Ovary (tissue), 9 donors: ENCODE measurements around the gene ANK3. TPM values are rescaled to one million over a fixed set of nuclear protein-coding genes. Genes with fewer than 3 reads are reported as not detected.

Experiments used
- DNase-seq, 5 donors: peaks; one replicate each; pipeline ENCODE4 v3.0.0-alpha.2; 2019 to 2020
- H3K27ac ChIP-seq, 2 donors: fragments of 200-600 bp; one replicate each; pipeline versions ENCODE4 v1.5.1 to v1.8.0; 2019 to 2022
- H3K27me3 ChIP-seq: fragments of 200-600 bp; one replicate; pipeline ENCODE4 v1.8.0; 2022
- H3K36me3 ChIP-seq: fragments of 200-600 bp; sonication (generic); one replicate; pipeline ENCODE4 v1.5.1; 2019
- H3K4me1 ChIP-seq: one replicate; pipeline ENCODE4 v1.8.1; 2013; ENCODE audit warnings: mild to moderate bottlenecking, moderate library complexity; ENCODE audit not compliant: insufficient read depth
- H3K4me3 ChIP-seq: fragments of 200-600 bp; sonication (generic); one replicate; pipeline ENCODE4 v1.5.1; 2017
- H3K9me3 ChIP-seq, 2 donors: fragments of 200-600 bp in 1 of 2; sonication (generic) in 1 of 2; one replicate each; pipeline versions ENCODE4 v1.5.1 to v1.8.1; 2013 to 2019; ENCODE audit warnings: mild to moderate bottlenecking in 1 of 2, moderate library complexity in 1 of 2
- EP300 ChIP-seq: sonication (generic); formaldehyde crosslinking; IDR thresholded peaks from one replicate; pipeline ENCODE4 v1.6.1; 2017; ENCODE audit warnings: antibody characterized with exemption
- POLR2A ChIP-seq: fragments of 450-650 bp; IDR thresholded peaks from one replicate; pipeline ENCODE4 v1.6.1; 2017; ENCODE audit warnings: antibody characterized with exemption, mild to moderate bottlenecking, moderate library complexity
- WGBS, 3 donors: extraction: QIAGEN DNeasy Blood & Tissue Kit in 1 of 3; methylation state at CpG; one replicate each; pipeline versions ENCODE4 v1.1.5 to v1.1.7; 2013 to 2017; 5-methylcytosine and 5-hydroxymethylcytosine counted together
- intact Hi-C, 4 donors: fragments of 100-400 bp; cut with DNase I; formaldehyde crosslinking; loops; one replicate each; pipeline versions ENCODE4 v1.11.0 to v1.15.1; 2022 to 2023
- polyA plus RNA-seq, 2 donors: library from polyadenylated mRNA; stranded (reverse); fragments of 200-250 nt in 1 of 2; fragments of 350-450 nt in 1 of 2; fragmentation: Illumina TruSeq in 1 of 2; extraction: RNeasy Lipid Tissue Mini Kit (QIAGEN cat#74804) in 1 of 2; gene quantifications; one replicate each; pipeline ENCODE4 v1.2.3, GENCODE V29; 2013 to 2014
- total RNA-seq, 7 donors: library from RNA; depleted of rRNA in 2 of 7; stranded (reverse); fragments of >200 nt in 2 of 7; fragmentation: NEBNext Ultra II Directional in 3 of 7; extraction: Animal tissue kit (Norgen Biotek cat#: 25700) in 3 of 7; gene quantifications; one replicate each; pipeline versions ENCODE4 v1.1.0 to v1.2.4, GENCODE V29; 2016 to 2023
- TF ChIP-seq, protein P1 (sequence below), 3 donors: fragments of 450-650 bp in 2 of 3; fragments of 200-600 bp in 1 of 3; IDR thresholded peaks; one replicate each; pipeline versions ENCODE4 v1.5.1 to v1.8.0; 2016 to 2022; ENCODE audit warnings: antibody characterized with exemption in 3 of 3, mild to moderate bottlenecking in 1 of 3
- donor health status: DM: no; HTN: no; CAD: no; lungs with moderate emphysema.
- donor health status: DM: no; HTN: no; CAD: no.
- donor health status: Bipolar disorder and iron deficiency.
- donor health status: DM: yes; HTN: yes; CAD: no.
- donor health status: DM: no; HTN: no; CAD: no.
- donor health status: DM: yes; HTN: yes; CAD: no.

Gene ANK3
- total and polyA plus RNA-seq, 9 donors, result 11.4 to 74.1 (median 28.3) TPM

DNA sequence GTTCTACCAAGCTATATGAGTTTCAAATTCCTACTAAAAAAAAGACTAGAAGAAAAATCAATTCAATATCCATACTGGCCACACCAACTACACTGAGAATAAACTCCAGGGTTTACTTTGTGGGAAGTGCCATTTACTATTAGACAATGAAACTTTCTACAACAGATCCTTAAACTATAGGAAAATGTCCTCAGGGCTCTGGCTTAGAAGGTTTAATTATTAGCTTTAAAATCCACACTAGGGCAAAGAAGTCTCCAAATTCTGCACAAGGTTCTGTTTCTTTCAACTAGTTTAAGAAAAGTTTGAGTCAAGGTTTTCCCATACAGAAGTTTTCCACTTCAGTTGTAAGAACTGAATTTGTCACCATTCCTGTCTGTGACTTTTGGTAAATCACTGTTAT, 251.6 kb downstream of the ANK3 start:
- H3K4me1 ChIP-seq, result no peaks in the 10 kb centered on the region
- H3K4me3 ChIP-seq, result no peak overlapping the region
- TF ChIP-seq POLR2A, result no peak
- TF ChIP-seq EP300, result no peak
- TF ChIP-seq, protein P1, sequence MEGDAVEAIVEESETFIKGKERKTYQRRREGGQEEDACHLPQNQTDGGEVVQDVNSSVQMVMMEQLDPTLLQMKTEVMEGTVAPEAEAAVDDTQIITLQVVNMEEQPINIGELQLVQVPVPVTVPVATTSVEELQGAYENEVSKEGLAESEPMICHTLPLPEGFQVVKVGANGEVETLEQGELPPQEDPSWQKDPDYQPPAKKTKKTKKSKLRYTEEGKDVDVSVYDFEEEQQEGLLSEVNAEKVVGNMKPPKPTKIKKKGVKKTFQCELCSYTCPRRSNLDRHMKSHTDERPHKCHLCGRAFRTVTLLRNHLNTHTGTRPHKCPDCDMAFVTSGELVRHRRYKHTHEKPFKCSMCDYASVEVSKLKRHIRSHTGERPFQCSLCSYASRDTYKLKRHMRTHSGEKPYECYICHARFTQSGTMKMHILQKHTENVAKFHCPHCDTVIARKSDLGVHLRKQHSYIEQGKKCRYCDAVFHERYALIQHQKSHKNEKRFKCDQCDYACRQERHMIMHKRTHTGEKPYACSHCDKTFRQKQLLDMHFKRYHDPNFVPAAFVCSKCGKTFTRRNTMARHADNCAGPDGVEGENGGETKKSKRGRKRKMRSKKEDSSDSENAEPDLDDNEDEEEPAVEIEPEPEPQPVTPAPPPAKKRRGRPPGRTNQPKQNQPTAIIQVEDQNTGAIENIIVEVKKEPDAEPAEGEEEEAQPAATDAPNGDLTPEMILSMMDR (IDR thresholded peaks at IDR 0.05), result no peak
- H3K27ac ChIP-seq, result no peak overlapping the region
- intact Hi-C loops, result no loop called here
- DNase-seq, result no peak
- no peaks in the 10 kb centered on the region for H3K9me3 ChIP-seq
- H3K27me3 ChIP-seq, result no peaks in the 10 kb centered on the region
- no peaks in the 10 kb centered on the region for H3K36me3 ChIP-seq

DNA sequence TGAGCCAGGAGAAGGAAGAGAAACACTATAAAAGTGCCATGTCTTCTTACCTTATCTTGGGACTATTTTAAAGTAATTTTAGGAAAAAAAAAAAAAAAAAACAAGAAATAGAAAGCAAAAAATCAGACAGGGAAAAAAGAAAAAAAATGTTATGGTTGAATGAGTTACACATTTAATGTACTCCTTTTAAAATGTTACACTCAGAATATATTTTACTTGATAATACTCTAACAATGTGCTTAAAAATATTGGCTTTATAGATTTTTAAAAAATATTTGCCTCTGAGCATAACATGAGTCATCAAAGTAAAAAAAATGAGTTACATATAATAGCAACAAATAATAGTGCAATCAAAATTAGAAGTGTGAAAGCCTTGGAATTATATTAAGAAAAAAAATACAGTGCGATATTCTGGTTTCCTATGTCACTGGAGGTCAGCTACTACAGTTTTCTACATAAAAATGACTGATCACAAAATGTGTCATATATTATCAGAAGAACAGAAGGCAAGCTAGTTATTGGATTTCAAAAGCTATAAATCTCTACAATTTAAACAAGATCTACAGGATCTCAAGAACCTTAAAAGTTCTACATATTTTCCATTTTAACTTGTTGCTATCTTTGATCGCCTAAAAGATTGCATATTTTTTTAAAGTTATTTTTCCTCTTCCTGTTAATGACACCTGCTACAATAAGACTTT, 252.2 kb downstream of the ANK3 start:
- no peaks in the 10 kb centered on the region for H3K36me3 ChIP-seq
- intact Hi-C loops, result no loop called here

DNA sequence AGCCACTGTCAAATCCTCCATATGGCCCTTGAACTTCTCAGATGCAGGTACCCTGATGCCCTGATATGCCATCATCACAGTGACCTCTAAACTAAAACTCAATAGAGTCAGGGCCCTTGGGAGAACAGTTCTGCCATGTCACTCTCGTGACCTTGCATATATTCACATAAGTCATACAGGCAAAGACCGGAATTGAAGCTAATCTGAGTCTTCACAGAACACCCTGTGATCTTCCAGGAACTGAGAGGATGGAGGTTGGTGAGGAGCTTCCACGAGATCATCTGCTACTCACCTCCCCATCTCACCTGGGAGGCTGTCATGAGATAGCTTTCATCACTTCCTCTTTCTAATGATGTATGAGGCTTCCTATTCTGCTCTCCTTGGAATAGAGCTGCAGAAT, 254.7 kb downstream of the ANK3 start:
- H3K36me3 ChIP-seq, result no peaks in the 10 kb centered on the region
- H3K27me3 ChIP-seq, result no peaks in the 10 kb centered on the region
- no peak overlapping the region for H3K27ac ChIP-seq
- TF ChIP-seq EP300, result no peak
- TF ChIP-seq POLR2A, result no peak
- TF ChIP-seq, protein P1 (IDR thresholded peaks at IDR 0.05), result no peak
- no peaks in the 10 kb centered on the region for H3K4me1 ChIP-seq
- intact Hi-C loops, result no loop called here
- H3K4me3 ChIP-seq, result no peak overlapping the region
- no peak for DNase-seq
- no peaks in the 10 kb centered on the region for H3K9me3 ChIP-seq
- WGBS, 3 donors, result 84 to 94% (median 88%) methylated on average over 3 of the region's 3 CpGs

More for the DNA sequence above, 252.2 kb downstream of the ANK3 start:
- no peak for DNase-seq
- H3K27ac ChIP-seq, result no peak overlapping the region
- no peaks in the 10 kb centered on the region for H3K9me3 ChIP-seq
- 90 to 98% (median 93%) methylated on average over 2 of the region's 2 CpGs for WGBS, 3 donors
- no peaks in the 10 kb centered on the region for H3K27me3 ChIP-seq
- H3K4me3 ChIP-seq, result no peak overlapping the region
- TF ChIP-seq EP300 (no peak), POLR2A (no peak)
- TF ChIP-seq, protein P1 (IDR thresholded peaks at IDR 0.05), result no peak
- no peaks in the 10 kb centered on the region for H3K4me1 ChIP-seq

DNA sequence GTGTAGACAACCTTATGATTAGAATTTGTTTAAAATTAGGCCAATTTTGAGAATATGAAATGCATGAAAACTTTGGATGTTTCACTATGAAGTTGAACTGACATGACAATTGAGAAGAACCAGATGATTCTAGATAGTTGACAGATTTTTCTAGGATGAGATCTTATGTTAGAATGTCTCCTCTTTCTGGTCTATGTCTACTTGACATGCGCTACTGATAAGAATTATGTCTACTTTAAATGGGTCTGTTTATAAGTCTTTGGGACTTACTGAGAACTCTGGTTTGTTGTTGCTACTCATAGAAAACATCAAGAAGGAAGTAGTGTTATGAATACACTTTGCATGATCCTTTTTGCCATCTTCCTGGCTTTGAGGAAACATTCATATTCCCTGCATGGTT, 255.1 kb downstream of the ANK3 start:
- TF ChIP-seq EP300 (no peak), POLR2A (no peak)
- TF ChIP-seq, protein P1 (IDR thresholded peaks at IDR 0.05), result no peak
- WGBS, 3 donors, result 92 to 98% (median 94%) methylated on average over 1 of the region's 1 CpG

More for the DNA sequence above, 255.1 kb downstream of the ANK3 start:
- Histone ChIP-seq H3K4me3 (no peak overlapping the region), H3K9me3 (no peaks in the 10 kb centered on the region), H3K27ac (no peak overlapping the region), H3K27me3 (no peaks in the 10 kb centered on the region), H3K4me1 (no peaks in the 10 kb centered on the region), H3K36me3 (no peaks in the 10 kb centered on the region)
- DNase-seq, result no peak
- intact Hi-C loops, result no loop called here
